ENCODE measurements around the gene SRP54. TPM values are rescaled to one million over a fixed set of nuclear protein-coding genes. Genes with fewer than 3 reads are reported as not detected.

Gene SRP54
- total and polyA plus RNA-seq, 12 donors = 14.9 to 39.9 (median 34.6) TPM

DNA sequence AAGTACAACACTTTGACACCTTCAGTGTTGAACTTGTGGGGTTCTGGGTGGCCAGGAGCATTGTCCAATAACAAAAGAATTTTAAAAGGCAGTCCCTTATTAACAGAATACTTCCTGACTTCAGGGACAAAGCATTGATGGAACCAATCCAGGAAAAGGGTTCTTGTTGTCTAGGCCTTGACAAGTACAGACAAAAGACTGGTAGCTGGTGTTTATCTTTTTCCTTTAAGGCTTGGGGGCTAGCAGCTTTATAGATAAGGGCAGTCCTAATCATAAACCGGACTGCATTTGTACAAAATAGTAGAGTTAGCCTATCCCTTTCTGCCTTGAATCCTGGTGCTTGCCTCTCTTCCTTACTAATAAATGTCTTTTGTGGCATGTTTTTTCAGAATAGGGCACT is 90.7 kb downstream of the SRP54 start:
- no peak overlapping the region for H3K4me3 ChIP-seq
- H3K4me1 ChIP-seq = peaks cover 0 to 3% (median 0%) of the 10 kb centered on the region in 9 donors
- TF ChIP-seq, protein P1, sequence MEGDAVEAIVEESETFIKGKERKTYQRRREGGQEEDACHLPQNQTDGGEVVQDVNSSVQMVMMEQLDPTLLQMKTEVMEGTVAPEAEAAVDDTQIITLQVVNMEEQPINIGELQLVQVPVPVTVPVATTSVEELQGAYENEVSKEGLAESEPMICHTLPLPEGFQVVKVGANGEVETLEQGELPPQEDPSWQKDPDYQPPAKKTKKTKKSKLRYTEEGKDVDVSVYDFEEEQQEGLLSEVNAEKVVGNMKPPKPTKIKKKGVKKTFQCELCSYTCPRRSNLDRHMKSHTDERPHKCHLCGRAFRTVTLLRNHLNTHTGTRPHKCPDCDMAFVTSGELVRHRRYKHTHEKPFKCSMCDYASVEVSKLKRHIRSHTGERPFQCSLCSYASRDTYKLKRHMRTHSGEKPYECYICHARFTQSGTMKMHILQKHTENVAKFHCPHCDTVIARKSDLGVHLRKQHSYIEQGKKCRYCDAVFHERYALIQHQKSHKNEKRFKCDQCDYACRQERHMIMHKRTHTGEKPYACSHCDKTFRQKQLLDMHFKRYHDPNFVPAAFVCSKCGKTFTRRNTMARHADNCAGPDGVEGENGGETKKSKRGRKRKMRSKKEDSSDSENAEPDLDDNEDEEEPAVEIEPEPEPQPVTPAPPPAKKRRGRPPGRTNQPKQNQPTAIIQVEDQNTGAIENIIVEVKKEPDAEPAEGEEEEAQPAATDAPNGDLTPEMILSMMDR (IDR thresholded peaks at IDR 0.05) = no peak
- DNase-seq (no peak), ATAC-seq (no peak)
- intact Hi-C loops (cut with DNase I) = no loop called here
- WGBS, 2 donors = 64 to 65% methylated on average over 1 of the region's 1 CpG
- peaks cover 0 to 96% (median 23%) of the 10 kb centered on the region in 9 donors for H3K36me3 ChIP-seq
- no peaks in the 10 kb centered on the region for H3K27me3 ChIP-seq
- no peak overlapping the region for H3K27ac ChIP-seq
- H3K9me3 ChIP-seq = no peaks in the 10 kb centered on the region

DNA sequence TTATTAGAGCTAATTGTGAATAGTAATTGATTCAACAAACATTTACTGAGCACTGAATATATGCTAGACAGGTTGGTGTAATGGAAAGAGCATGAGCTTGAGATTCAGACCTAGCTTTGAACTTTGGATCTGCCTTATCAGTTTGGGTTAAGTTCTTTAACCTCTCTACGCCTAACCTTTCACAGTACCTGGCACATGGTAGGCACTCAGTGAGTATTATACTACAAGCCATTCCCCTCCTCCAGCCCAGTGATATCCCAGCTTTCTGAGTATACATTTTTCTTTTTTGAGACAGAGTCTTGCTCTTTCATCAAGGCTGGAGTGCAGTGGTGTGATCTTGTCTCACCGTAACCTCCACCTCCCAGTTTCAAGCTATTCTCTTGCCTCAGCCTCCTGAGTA is 95.3 kb downstream of the SRP54 start:
- H3K9me3 ChIP-seq = no peaks in the 10 kb centered on the region
- no peaks in the 10 kb centered on the region for H3K27me3 ChIP-seq
- H3K4me3 ChIP-seq = no peak overlapping the region
- intact Hi-C loops (cut with DNase I) = no loop called here
- H3K27ac ChIP-seq = no peak overlapping the region
- TF ChIP-seq, protein P1 (IDR thresholded peaks at IDR 0.05) = no peak
- H3K4me1 ChIP-seq = peaks cover 0 to 3% (median 0%) of the 10 kb centered on the region in 9 donors
- WGBS, 2 donors = 95 to 98% methylated on average over 2 of the region's 2 CpGs
- H3K36me3 ChIP-seq = peaks cover 0 to 96% (median 44%) of the 10 kb centered on the region in 9 donors
- DNase-seq = no peak
- ATAC-seq = no peak

Other genes with a start within 250 kb of the SRP54 start
- gene BAZ1A, start 107.6 kb upstream of the SRP54 start, total RNA-seq = 10 to 100 TPM in 1 of 10 donors, 1 to 10 TPM in 9; 3.8 to 14.5 (median 4.5) TPM
- gene BAZ1A, start 107.6 kb upstream of the SRP54 start, polyA plus RNA-seq = 10 to 100 TPM in 1 of 2 donors, 1 to 10 TPM in 1; 6.9 to 10.0 TPM
- gene FAM177A1, start 63.3 kb downstream of the SRP54 start, total RNA-seq = 100 to 1,000 TPM in 6 of 10 donors, 10 to 100 TPM in 4; 68.1 to 122 (median 104) TPM
- gene FAM177A1, start 63.3 kb downstream of the SRP54 start, polyA plus RNA-seq = 10 to 100 TPM; 45.9 to 76.3 TPM
- 10 to 100 TPM; 25.8 to 36.3 (median 27.9) TPM for gene PPP2R3C, start 139.0 kb downstream of the SRP54 start, total RNA-seq
- gene PPP2R3C, start 139.0 kb downstream of the SRP54 start, polyA plus RNA-seq = 10 to 100 TPM; 25.5 to 28.6 TPM
- 10 to 100 TPM; 17.6 to 25.4 (median 20.9) TPM for gene PRORP, start 139.6 kb downstream of the SRP54 start, total RNA-seq
- gene PRORP, start 139.6 kb downstream of the SRP54 start, polyA plus RNA-seq = 10 to 100 TPM in 1 of 2 donors, 1 to 10 TPM in 1; 3.9 to 16.7 TPM

All from heart right ventricle (tissue), 16 donors.